Small intestine (tissue), 7 donors: ENCODE results near the gene B4GALT1. TPM values are rescaled to one million over a fixed set of nuclear protein-coding genes. Genes with fewer than 3 reads are reported as not detected.

Experiments
- DNase-seq, 2 donors: peaks; one replicate each; pipeline versions ENCODE4 v3.0.0 to v3.0.0-alpha.2; 2013
- FAIRE-seq: peaks from 2 replicates; lab custom pipeline; 2012; peaks lifted over from hg19 to GRCh38; lab: Jason Lieb, UNC
- H3K27ac ChIP-seq, 3 donors: one replicate each; pipeline ENCODE4 v1.5.1; 2013; ENCODE audit warnings: low read length in 2 of 3, mild to moderate bottlenecking in 2 of 3, control low read depth in 1 of 3, inconsistent platforms in 1 of 3, low read depth in 1 of 3, moderate library complexity in 1 of 3
- H3K27me3 ChIP-seq, 3 donors: one replicate each; pipeline ENCODE4 v1.6.1; 2013; ENCODE audit warnings: low read length in 3 of 3, inconsistent platforms in 1 of 3; ENCODE audit not compliant: control insufficient read depth in 3 of 3, insufficient read depth in 3 of 3
- H3K36me3 ChIP-seq, 3 donors: one replicate each; pipeline ENCODE4 v1.6.1; 2013; ENCODE audit warnings: low read length in 3 of 3, inconsistent platforms in 1 of 3, low read depth in 1 of 3, mild to moderate bottlenecking in 1 of 3, moderate library complexity in 1 of 3; ENCODE audit not compliant: control insufficient read depth in 3 of 3, insufficient read depth in 2 of 3
- H3K4me1 ChIP-seq, 3 donors: one replicate each; pipeline ENCODE4 v1.6.1; 2013; ENCODE audit warnings: low read length in 2 of 3, inconsistent platforms in 1 of 3, low read depth in 1 of 3, mild to moderate bottlenecking in 1 of 3, moderate library complexity in 1 of 3; ENCODE audit not compliant: control insufficient read depth in 3 of 3, insufficient read depth in 2 of 3
- H3K4me3 ChIP-seq, 3 donors: one replicate each; pipeline ENCODE4 v1.5.1; 2013; ENCODE audit warnings: low read length in 3 of 3, control low read depth in 1 of 3, inconsistent platforms in 1 of 3, low read depth in 1 of 3, mild to moderate bottlenecking in 1 of 3, moderate library complexity in 1 of 3
- H3K9me3 ChIP-seq, 2 donors: one replicate each; pipeline ENCODE4 v1.6.1; 2013; ENCODE audit warnings: low read depth in 1 of 2, low read length in 1 of 2; ENCODE audit not compliant: control insufficient read depth in 2 of 2, insufficient read depth in 1 of 2
- WGBS, 3 donors: extraction: QIAGEN DNeasy Blood & Tissue Kit; methylation state at CpG; one replicate each; pipeline ENCODE4 v1.1.7; 2013; 5-methylcytosine and 5-hydroxymethylcytosine counted together
- polyA plus RNA-seq, 4 donors: library from polyadenylated mRNA; stranded (reverse) in 3 of 4; unstranded in 1 of 4; fragments of 200-250 nt in 3 of 4; fragments of 120-200 nt in 1 of 4; gene quantifications; one replicate each; pipeline versions ENCODE4 v1.2.1 to v1.2.3, GENCODE V29; 2013
- donor health status: healthy with polysubstance abuse.
- donor health status: control.
- donor health status: control.
- donor health status: Bipolar disorder and iron deficiency.
- donor health status: healthy.

Gene B4GALT1
- polyA plus RNA-seq, 4 donors = 11.9 to 114 (median 32.2) TPM

DNA sequence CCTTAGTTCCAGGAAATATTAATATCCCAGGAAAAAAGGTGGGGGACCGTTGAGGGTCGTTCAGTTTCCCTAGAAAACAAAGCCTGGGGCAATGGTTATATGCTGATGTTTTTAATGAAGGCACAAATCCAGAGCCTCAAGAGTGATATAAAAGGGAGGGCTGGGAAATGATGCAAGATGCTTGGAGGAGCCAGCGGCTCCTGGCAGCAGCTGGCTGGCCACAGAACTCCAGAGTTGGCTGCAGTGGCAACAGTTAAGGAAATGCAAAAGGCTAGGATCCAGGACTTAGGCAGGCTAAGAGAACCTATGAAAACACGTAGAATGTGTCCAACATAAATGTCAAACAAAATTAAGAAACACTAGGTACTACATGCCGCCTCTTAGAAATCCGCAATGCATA, 31.0 kb upstream of the B4GALT1 start:
- FAIRE-seq = no peak
- Histone ChIP-seq H3K9me3 (no peaks in the 10 kb centered on the region), H3K27ac (no peak overlapping the region)

GRCh38 chr9:33197279-33198152, 30.4 kb upstream of the B4GALT1 start:
- H3K27me3 ChIP-seq = no peaks in the 10 kb centered on the region
- H3K4me3 ChIP-seq = no peak overlapping the region
- no peaks in the 10 kb centered on the region for H3K36me3 ChIP-seq
- DNase-seq = no peak
- H3K9me3 ChIP-seq = no peaks in the 10 kb centered on the region
- no peak overlapping the region for H3K27ac ChIP-seq
- H3K4me1 ChIP-seq = no peaks in the 10 kb centered on the region
- WGBS, 3 donors = 63 to 69% (median 69%) methylated on average over 6 of the region's 6 CpGs
- no peak for FAIRE-seq

More for the DNA sequence above, 31.0 kb upstream of the B4GALT1 start:
- Histone ChIP-seq H3K36me3 (no peaks in the 10 kb centered on the region), H3K27me3 (no peaks in the 10 kb centered on the region), H3K4me1 (no peaks in the 10 kb centered on the region), H3K4me3 (no peak overlapping the region)
- 71 to 85% (median 77%) methylated on average over 6 of the region's 6 CpGs for WGBS, 3 donors
- no peak for DNase-seq

DNA sequence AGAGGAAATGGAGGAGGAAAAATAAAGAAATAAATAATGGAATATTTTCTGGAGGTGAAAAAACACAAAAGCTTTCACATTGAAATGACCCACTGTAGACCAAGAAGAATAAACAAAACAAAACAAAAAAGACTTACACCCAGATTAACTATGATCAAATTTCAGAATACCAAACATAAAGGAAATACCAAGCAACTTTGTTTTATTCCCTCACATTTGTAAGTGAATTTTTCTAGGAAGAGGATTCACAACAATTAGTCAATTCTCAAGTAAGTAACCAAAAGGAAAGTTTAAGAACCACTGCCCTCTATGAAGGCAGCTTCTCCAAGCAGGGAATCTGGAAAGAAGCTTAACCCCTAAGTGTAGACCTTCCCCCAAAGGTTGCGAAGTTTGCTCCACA, 29.6 kb upstream of the B4GALT1 start:
- H3K4me1 ChIP-seq = no peaks in the 10 kb centered on the region
- H3K9me3 ChIP-seq = no peaks in the 10 kb centered on the region
- no peaks in the 10 kb centered on the region for H3K36me3 ChIP-seq
- no peak for FAIRE-seq
- H3K4me3 ChIP-seq = no peak overlapping the region
- 96 to 100% (median 98%) methylated on average over 1 of the region's 1 CpG for WGBS, 3 donors
- no peak overlapping the region for H3K27ac ChIP-seq
- no peaks in the 10 kb centered on the region for H3K27me3 ChIP-seq
- DNase-seq = no peak

DNA sequence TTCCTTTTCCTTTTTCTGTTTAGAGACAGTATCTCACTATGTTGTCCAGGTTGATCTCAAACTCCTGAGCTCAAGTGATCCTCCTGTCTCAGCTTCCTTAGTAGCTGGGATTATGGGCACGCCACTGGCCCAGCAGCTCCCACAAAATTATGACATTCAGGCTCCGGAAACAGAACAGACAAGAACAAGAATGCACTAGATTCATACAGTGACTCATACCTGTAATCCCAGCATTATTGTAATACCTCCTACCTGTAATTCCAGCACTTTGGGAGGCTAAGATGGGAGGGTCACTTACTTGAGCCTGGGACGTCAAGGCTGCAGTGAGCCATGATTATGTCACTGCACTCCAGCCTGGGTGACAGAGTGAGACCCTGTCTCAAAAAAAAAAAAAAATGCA, 26.7 kb upstream of the B4GALT1 start:
- no peak overlapping the region for H3K4me3 ChIP-seq
- WGBS, 3 donors = 70 to 79% (median 77%) methylated on average over 3 of the region's 3 CpGs
- peaks cover 0 to 18% (median 0%) of the 10 kb centered on the region in 3 donors for H3K4me1 ChIP-seq
- H3K27me3 ChIP-seq = no peaks in the 10 kb centered on the region
- DNase-seq (no peak), FAIRE-seq (no peak)
- H3K27ac ChIP-seq = no peak overlapping the region
- no peaks in the 10 kb centered on the region for H3K9me3 ChIP-seq
- H3K36me3 ChIP-seq = no peaks in the 10 kb centered on the region

- no peak overlapping the region for H3K4me3 ChIP-seq
- no peaks in the 10 kb centered on the region for H3K36me3 ChIP-seq
- no peak overlapping the region for H3K27ac ChIP-seq
- no peaks in the 10 kb centered on the region for H3K9me3 ChIP-seq
- FAIRE-seq (no peak), DNase-seq (no peak)
- H3K4me1 ChIP-seq = peaks cover 0 to 20% (median 3%) of the 10 kb centered on the region in 3 donors
- 74 to 92% (median 91%) methylated on average over 3 of the region's 3 CpGs for WGBS, 3 donors
- no peaks in the 10 kb centered on the region for H3K27me3 ChIP-seq
Observed at GRCh38 chr9:33192493-33193255, 25.5 kb upstream of the B4GALT1 start.

- H3K27ac ChIP-seq = peak overlapping the region in 2 of 3 donors; percentile 43 to 71
- 49 to 63% (median 58%) methylated on average over 4 of the region's 4 CpGs for WGBS, 3 donors
- H3K36me3 ChIP-seq = no peaks in the 10 kb centered on the region
- H3K4me1 ChIP-seq = peaks cover 0 to 41% (median 12%) of the 10 kb centered on the region in 3 donors
- no peaks in the 10 kb centered on the region for H3K27me3 ChIP-seq
- no peak for FAIRE-seq
- H3K4me3 ChIP-seq = no peak overlapping the region
- no peaks in the 10 kb centered on the region for H3K9me3 ChIP-seq
- DNase-seq = peak; percentile 70 to 71
Observed at GRCh38 chr9:33190021-33190705, 23.0 kb upstream of the B4GALT1 start.

DNA sequence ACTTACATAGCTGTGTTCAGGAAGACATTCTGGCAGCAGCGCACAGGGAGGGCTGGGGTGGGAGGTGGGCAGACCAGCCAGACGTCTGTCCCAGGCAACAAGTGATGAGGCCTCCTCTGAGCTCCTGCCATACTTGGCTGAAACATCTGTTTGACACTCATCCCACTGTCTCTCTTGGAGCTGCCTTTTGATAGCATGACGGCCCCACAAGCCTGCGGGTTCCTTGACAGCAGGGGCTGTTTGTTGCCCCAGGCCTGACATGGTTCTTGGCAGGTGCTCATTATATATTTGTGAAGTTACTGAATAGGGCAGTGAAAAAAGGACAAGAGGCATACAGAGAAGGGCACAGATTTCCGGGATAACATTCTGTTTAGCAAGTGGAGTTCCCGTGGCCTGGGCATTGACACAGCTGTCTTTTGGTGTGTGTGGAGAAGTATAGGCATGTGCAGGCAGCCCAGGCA, 22.2 kb upstream of the B4GALT1 start:
- Histone ChIP-seq H3K4me1 (peaks cover 0 to 48% (median 18%) of the 10 kb centered on the region in 3 donors), H3K27ac (no peak overlapping the region), H3K27me3 (no peaks in the 10 kb centered on the region), H3K9me3 (no peaks in the 10 kb centered on the region), H3K4me3 (no peak overlapping the region), H3K36me3 (no peaks in the 10 kb centered on the region)
- DNase-seq (no peak), FAIRE-seq (no peak)
- WGBS, 3 donors = 76 to 87% (median 82%) methylated on average over 6 of the region's 6 CpGs

DNA sequence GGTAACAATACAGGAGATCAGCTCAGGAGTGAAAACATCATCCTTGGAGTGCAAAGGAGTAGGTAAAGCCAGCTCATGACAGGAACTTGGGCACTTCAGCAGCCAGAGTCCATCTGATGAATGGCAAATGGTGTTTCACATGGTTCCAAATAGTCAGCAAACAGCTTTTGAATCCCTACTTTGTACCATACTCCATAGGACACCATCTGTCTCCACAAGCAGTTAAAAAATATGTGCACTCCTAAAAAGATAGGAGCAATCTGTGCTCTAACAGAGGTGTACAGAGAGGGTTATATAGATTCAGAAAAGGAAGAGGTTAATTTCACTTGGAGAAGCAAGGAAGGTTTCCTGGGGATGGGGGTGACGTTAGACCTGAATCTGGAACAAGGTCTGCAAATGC, 21.6 kb upstream of the B4GALT1 start:
- peaks cover 0 to 51% (median 18%) of the 10 kb centered on the region in 3 donors for H3K4me1 ChIP-seq
- 77 to 92% (median 86%) methylated on average over 1 of the region's 1 CpG for WGBS, 3 donors
- no peak for DNase-seq
- H3K4me3 ChIP-seq = no peak overlapping the region
- H3K36me3 ChIP-seq = no peaks in the 10 kb centered on the region
- FAIRE-seq = no peak
- H3K27me3 ChIP-seq = no peaks in the 10 kb centered on the region
- H3K27ac ChIP-seq = no peak overlapping the region
- H3K9me3 ChIP-seq = no peaks in the 10 kb centered on the region
